WTC11 (cell line): ENCODE data around the gene CARMIL1. TPM values are rescaled to one million over a fixed set of nuclear protein-coding genes. Genes with fewer than 3 reads are reported as not detected.

ENCODE experiments used
- ATAC-seq: fragments of 200-7000 bp; cut with Tn5 transposase; 2 replicates; pipeline ENCODE4 v1.10.0; 2021; ENCODE audit warnings: mild to moderate bottlenecking, moderate library complexity
- CTCF ChIA-PET: fragments of 300-600 bp; sonication (Branson Sonifier 250); formaldehyde crosslinking; loops from one replicate; lab custom pipeline; 2021; ENCODE audit warnings: antibody characterized with exemption; lab: Charles Lee
- POLR2A ChIA-PET: fragments of 350-600 bp; sonication (Branson Sonifier 250); formaldehyde crosslinking; loops from one replicate; lab custom pipeline; 2021; ENCODE audit warnings: antibody characterized with exemption; lab: Charles Lee
- DNase-seq: peaks from one replicate; pipeline ENCODE4 v3.0.0; 2021; ENCODE audit warnings: low spot score
- H3K27ac Mint-ChIP-seq: 2 replicates; pipeline ENCODE4 v1.8.0; 2021; ENCODE audit warnings: mixed read lengths
- H3K27me3 Mint-ChIP-seq: 2 replicates; pipeline ENCODE4 v1.8.0; 2021; ENCODE audit warnings: low read depth, mild to moderate bottlenecking, moderate library complexity, mixed read lengths
- H3K36me3 Mint-ChIP-seq: 2 replicates; pipeline ENCODE4 v1.8.0; 2021; ENCODE audit warnings: mixed read lengths
- H3K4me1 Mint-ChIP-seq: 2 replicates; pipeline ENCODE4 v1.8.0; 2022; ENCODE audit warnings: mixed read lengths
- H3K4me3 Mint-ChIP-seq: 2 replicates; pipeline ENCODE4 v1.8.0; 2021; ENCODE audit warnings: mild to moderate bottlenecking, moderate library complexity, mixed read lengths
- H3K9me3 Mint-ChIP-seq: 2 replicates; pipeline ENCODE4 v1.8.0; 2021; ENCODE audit warnings: mixed read lengths
- AFF4 ChIP-seq: sonication (generic); formaldehyde crosslinking; IDR thresholded peaks from 2 replicates; pipeline ENCODE4 v1.8.1; 2023; ENCODE audit warnings: mild to moderate bottlenecking, missing genetic modification reagents, borderline replicate concordance
- ATF1 ChIP-seq: sonication (generic); formaldehyde crosslinking; IDR thresholded peaks from 2 replicates; pipeline ENCODE4 v1.8.1; 2023; ENCODE audit warnings: mild to moderate bottlenecking, moderate library complexity, missing genetic modification reagents
- FOXP4 ChIP-seq: sonication (generic); formaldehyde crosslinking; IDR thresholded peaks from 2 replicates; pipeline ENCODE4 v1.8.0; 2022; ENCODE audit warnings: mild to moderate bottlenecking, missing genetic modification reagents
- GABPB1 ChIP-seq: sonication (generic); formaldehyde crosslinking; IDR thresholded peaks from 2 replicates; pipeline ENCODE4 v1.8.1; 2023; ENCODE audit warnings: mild to moderate bottlenecking, missing genetic modification reagents
- GTF2I ChIP-seq: fragments of 250-450 bp; sonication (Bioruptor Pico); conservative IDR thresholded peaks from 2 replicates; pipeline ENCODE4 v1.4.0; 2021; ENCODE audit warnings: mild to moderate bottlenecking
- JUN ChIP-seq: sonication (generic); formaldehyde crosslinking; IDR thresholded peaks from 2 replicates; pipeline ENCODE4 v1.8.0; 2023; ENCODE audit warnings: mild to moderate bottlenecking, missing genetic modification reagents
- NR2C2 ChIP-seq: sonication (generic); formaldehyde crosslinking; IDR thresholded peaks from 2 replicates; pipeline ENCODE4 v1.8.0; 2022; ENCODE audit warnings: mild to moderate bottlenecking, missing genetic modification reagents
- PRDM15 ChIP-seq: sonication (generic); formaldehyde crosslinking; IDR thresholded peaks from 2 replicates; pipeline ENCODE4 v1.8.0; 2022; ENCODE audit warnings: missing genetic modification reagents
- PRRX2 ChIP-seq: fragments of 250-450 bp; sonication (Bioruptor Pico); IDR thresholded peaks from 2 replicates; pipeline ENCODE4 v1.8.0; 2021; ENCODE audit warnings: mild to moderate bottlenecking
- RORB ChIP-seq: fragments of 250-450 bp; sonication (Bioruptor Pico); IDR thresholded peaks from 2 replicates; pipeline ENCODE4 v1.9.0; 2021; ENCODE audit warnings: mild to moderate bottlenecking
- SP1 ChIP-seq: sonication (generic); formaldehyde crosslinking; conservative IDR thresholded peaks from 2 replicates; pipeline ENCODE4 v1.8.1; 2022; ENCODE audit warnings: missing genetic modification reagents
- TP53 ChIP-seq: sonication (generic); formaldehyde crosslinking; IDR thresholded peaks from 2 replicates; pipeline ENCODE4 v1.8.1; 2023; ENCODE audit warnings: mild to moderate bottlenecking, missing genetic modification reagents
- ZNF232 ChIP-seq: sonication (generic); formaldehyde crosslinking; IDR thresholded peaks from 2 replicates; pipeline ENCODE4 v1.8.0; 2022; ENCODE audit warnings: mild to moderate bottlenecking, missing genetic modification reagents
- ZNF263 ChIP-seq: sonication (generic); formaldehyde crosslinking; IDR thresholded peaks from 2 replicates; pipeline ENCODE4 v1.8.1; 2022; ENCODE audit warnings: low read depth, mild to moderate bottlenecking, moderate library complexity, missing genetic modification reagents
- ZNF317 ChIP-seq: sonication (generic); formaldehyde crosslinking; IDR thresholded peaks from 2 replicates; pipeline ENCODE4 v1.8.1; 2023; ENCODE audit warnings: low read depth, mild to moderate bottlenecking, moderate library complexity, missing genetic modification reagents, borderline replicate concordance
- ZNF512 ChIP-seq: sonication (generic); formaldehyde crosslinking; IDR thresholded peaks from 2 replicates; pipeline ENCODE4 v1.8.1; 2022; ENCODE audit warnings: missing genetic modification reagents, borderline replicate concordance
- total RNA-seq: library from RNA; stranded (reverse); gene quantifications from 3 replicates; pipeline ENCODE4 v1.2.3, GENCODE V29; 2021
- TF ChIP-seq, protein P1 (sequence below): fragments of 250-450 bp; sonication (Bioruptor Pico); conservative IDR thresholded peaks from 2 replicates; pipeline ENCODE4 v1.9.0; 2021; ENCODE audit warnings: mild to moderate bottlenecking
- TF ChIP-seq, protein P2 (sequence below): sonication (generic); formaldehyde crosslinking; conservative IDR thresholded peaks from 2 replicates; pipeline ENCODE4 v1.8.1; 2022; ENCODE audit warnings: mild to moderate bottlenecking, missing genetic modification reagents

Gene CARMIL1
- total RNA-seq, 1 experiment from 2014 or later: 36.2 TPM

DNA sequence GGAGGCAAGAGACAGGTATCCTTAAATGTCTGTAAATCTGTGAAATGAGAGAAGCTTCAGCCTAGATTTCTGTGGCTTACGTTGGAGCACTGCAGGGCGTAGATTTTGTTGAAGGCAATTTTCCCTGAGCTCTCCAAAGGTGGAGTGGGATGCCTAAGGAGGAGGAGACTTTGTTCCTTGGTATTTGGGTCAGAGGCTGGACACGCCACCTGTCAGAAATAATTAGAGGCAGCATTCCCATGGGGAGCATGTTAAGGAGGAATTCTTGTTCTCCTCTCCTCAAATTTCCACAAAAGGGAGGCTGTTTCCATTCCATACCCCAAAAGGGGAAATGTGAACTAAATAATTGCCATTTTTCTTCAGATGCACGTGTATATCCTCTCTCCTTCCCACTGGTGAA lies 361.7 kb downstream of the CARMIL1 start (continued):
- no peak for TF ChIP-seq PRDM15 (CRISPR knock-in tag)
- TF ChIP-seq, all 79 proteins: peak for 0

GRCh38 chr6:25641377-25641776 lies 362.2 kb downstream of the CARMIL1 start:
- peaks cover 3% of the 10 kb centered on the region; the same call in 1 of the 2 replicates for H3K4me1 Mint-ChIP-seq
- H3K36me3 Mint-ChIP-seq: no peaks in the 10 kb centered on the region
- ChIA-PET POLR2A (interaction anchor here (0.7 kb wide), 2 partner anchors 11 to 395 kb away, joined by 3 read pairs; partner anchors contain the start of gene SCGN), CTCF (interaction anchor here (1.6 kb wide), 1 partner anchor 418 kb away, joined by 4 read pairs; no protein-coding TSS in a partner anchor)
- H3K27me3 Mint-ChIP-seq: peaks cover 43% of the 10 kb centered on the region
- TF ChIP-seq SP1 (CRISPR knock-in tag) (no peak), ZNF512 (no peak), ZNF263 (CRISPR knock-in tag) (no peak), FOXP4 (CRISPR knock-in tag) (no peak), NR2C2 (CRISPR knock-in tag) (no peak), ZNF317 (CRISPR knock-in tag) (no peak), ATF1 (CRISPR knock-in tag) (no peak), JUN (CRISPR knock-in tag) (no peak), TP53 (CRISPR knock-in tag) (no peak), ZNF232 (CRISPR knock-in tag) (no peak), RORB (CRISPR knock-in tag) (no peak)
- TF ChIP-seq, protein P1, sequence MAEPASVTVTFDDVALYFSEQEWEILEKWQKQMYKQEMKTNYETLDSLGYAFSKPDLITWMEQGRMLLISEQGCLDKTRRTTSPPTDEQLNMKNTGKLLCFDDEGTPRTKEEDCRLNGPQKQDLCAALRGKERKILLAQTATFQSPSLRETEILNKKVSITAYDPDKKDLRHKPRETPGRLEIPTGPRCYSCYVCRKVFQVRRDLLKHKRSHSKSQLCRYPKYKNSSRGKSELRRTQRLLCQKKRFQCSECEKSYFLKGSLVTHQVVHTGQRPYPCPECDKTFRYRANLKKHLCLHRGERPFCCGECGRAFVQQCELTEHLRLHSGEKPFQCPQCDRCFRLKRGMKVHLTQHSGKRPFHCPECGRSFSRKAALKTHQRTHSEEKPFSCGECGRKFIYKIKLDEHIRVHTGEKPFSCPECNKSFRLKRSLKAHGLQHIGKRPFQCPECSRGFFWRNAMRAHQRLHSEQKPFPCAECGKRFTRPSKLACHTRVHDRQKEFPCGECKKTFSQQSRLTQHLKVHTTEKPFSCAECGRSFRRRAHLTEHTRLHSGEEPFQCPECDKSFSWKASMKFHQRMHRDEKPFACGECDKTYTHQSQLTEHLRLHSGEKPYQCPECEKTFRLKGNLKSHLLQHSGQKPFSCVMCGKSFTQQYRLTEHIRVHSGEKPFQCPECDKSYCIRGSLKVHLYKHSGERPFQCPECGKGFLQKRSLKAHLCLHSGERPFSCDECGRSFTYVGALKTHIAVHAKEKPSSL: no peak
- DNase-seq (no peak), ATAC-seq (no peak)
- no peaks in the 10 kb centered on the region for H3K9me3 Mint-ChIP-seq
- H3K27ac Mint-ChIP-seq: no peak overlapping the region
- H3K4me3 Mint-ChIP-seq: no peak overlapping the region

GRCh38 chr6:25641940-25642666 lies 362.9 kb downstream of the CARMIL1 start:
- DNase-seq (no peak), ATAC-seq (no peak)
- H3K4me3 Mint-ChIP-seq: no peak overlapping the region
- CTCF ChIA-PET: interaction anchor here (1.6 kb wide), 1 partner anchor 419 kb away, joined by 4 read pairs; no protein-coding TSS in a partner anchor
- no peaks in the 10 kb centered on the region for H3K36me3 Mint-ChIP-seq
- H3K27me3 Mint-ChIP-seq: peaks cover 43% of the 10 kb centered on the region
- peaks cover 3% of the 10 kb centered on the region; the same call in 1 of the 2 replicates for H3K4me1 Mint-ChIP-seq
- POLR2A ChIA-PET: interaction anchor here (0.7 kb wide), 1 partner anchor 395 kb away, joined by 3 read pairs; no protein-coding TSS in a partner anchor
- no peak overlapping the region for H3K27ac Mint-ChIP-seq
- no peaks in the 10 kb centered on the region for H3K9me3 Mint-ChIP-seq
- TF ChIP-seq ZNF263 (CRISPR knock-in tag): no peak
- TF ChIP-seq AFF4: no peak
- TF ChIP-seq PRRX2 (CRISPR knock-in tag): no peak
- TF ChIP-seq, protein P2, sequence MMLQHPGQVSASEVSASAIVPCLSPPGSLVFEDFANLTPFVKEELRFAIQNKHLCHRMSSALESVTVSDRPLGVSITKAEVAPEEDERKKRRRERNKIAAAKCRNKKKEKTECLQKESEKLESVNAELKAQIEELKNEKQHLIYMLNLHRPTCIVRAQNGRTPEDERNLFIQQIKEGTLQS (CRISPR knock-in tag): no peak
- TF ChIP-seq GABPB1 (CRISPR knock-in tag): no peak; the same call in 1 of the 2 replicates
- no peak for TF ChIP-seq GTF2I
